Choroid plexus epithelial cell (primary cell): ENCODE results near the gene CD300E.
A peak's percentile ranks its signal among the peaks of the same experiment; 100 is the strongest.

Source experiments
- DNase-seq: peaks from one replicate; pipeline ENCODE4 v3.0.0-alpha.2; 2010; ENCODE audit warnings: low read depth
- H3K4me3 ChIP-seq: 2 replicates; pipeline ENCODE4 v1.5.1; 2011; ENCODE audit warnings: low read depth, mild to moderate bottlenecking, control low read depth, low read length, moderate library complexity
- CTCF ChIP-seq: conservative IDR thresholded peaks from 2 replicates; pipeline ENCODE4 v1.5.1; 2011; ENCODE audit warnings: low read depth, mild to moderate bottlenecking, control low read depth, inconsistent platforms, low read length, moderate library complexity

Gene CD300E

DNA sequence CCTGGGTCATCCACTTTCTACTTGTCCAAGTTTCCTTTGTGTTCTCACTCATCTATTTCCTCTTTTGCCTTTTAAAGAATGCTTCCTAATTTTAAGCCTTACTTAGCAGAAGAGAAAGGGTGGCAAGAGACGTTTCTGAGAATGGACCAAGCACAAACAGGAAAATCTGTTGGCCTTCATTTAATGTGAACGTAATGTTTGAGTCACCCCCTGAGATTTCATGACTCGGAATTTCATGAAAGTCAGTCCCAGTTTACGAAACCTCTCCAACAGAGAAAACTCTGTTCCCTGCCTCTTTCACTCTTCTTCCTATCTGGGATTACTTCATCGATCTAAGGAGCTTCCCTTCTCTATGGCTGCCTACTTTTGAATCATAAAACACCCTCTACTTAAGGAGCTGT lies at the start of gene CD300E:
Gene CD300E (minus strand): TSS at position 46 of the 401 bp plus-strand sequence. CDS start 117 bp downstream, outside the sequence.
- no peak for TF ChIP-seq CTCF
- DNase-seq = no peak
- no peak within 1 kb of the TSS for H3K4me3 ChIP-seq

DNA sequence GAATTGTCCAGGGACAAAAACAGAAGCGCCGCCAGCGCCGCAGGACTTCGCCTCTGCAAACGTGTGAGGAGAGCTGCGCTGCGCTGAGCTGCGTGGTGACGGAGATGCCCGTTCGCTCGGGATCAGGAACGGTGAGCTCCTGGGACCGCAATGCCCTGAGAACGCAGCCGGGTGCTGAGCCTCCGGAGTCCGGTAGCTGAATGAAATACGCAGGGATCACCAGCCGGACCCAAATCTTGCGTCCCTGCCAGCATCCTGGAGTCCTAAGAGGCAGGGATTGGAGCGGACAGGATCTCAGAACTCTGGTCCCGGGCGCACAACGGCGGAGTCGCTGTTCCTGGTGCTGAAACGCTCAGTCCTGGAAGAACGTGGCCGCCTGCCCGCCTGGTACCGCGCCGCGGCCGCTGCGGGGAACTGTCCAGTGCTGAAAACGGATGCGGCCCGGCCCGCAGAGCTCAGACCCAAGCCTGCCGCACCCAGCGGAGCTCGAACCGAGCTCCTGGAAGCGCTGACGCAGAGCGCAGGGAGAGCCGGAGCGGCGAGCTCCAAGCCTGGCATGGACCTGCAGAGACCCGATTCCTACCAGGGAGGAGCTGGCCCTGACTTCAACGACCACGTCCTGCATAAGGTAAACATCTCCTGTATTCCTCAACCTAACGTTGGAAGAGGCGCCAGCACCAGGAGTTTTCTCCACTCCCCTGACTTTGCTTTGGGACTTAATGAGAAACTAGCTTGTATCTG lies 47.7 kb upstream of the CD300E start:
- no peak for TF ChIP-seq CTCF
- peak; percentile 83 for DNase-seq
- no peak overlapping the region for H3K4me3 ChIP-seq

DNA sequence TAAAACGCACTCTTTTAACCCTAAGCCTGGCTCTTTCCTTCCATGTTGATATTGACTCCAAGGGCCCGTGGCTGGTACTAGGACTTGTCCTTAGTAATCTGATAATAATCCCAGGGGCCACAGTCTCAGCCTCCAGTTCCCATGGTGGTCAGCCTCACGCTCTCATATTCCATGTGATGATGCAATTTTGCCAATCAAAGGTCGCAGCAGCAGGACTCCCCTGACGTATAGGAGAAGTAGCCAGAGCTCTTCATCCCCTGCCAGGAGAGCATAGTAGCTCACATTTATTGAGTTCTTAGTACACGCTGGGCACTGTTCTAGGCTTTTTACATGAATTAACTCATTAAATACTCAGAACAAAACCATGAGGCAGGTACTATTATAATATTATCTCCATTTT lies 46.8 kb upstream of the CD300E start:
- no peak overlapping the region for H3K4me3 ChIP-seq
- DNase-seq = no peak
- no peak for TF ChIP-seq CTCF

GRCh38 chr17:74663561-74663960 lies 40.0 kb upstream of the CD300E start:
- TF ChIP-seq CTCF = no peak
- H3K4me3 ChIP-seq = no peak overlapping the region
- DNase-seq = no peak

DNA sequence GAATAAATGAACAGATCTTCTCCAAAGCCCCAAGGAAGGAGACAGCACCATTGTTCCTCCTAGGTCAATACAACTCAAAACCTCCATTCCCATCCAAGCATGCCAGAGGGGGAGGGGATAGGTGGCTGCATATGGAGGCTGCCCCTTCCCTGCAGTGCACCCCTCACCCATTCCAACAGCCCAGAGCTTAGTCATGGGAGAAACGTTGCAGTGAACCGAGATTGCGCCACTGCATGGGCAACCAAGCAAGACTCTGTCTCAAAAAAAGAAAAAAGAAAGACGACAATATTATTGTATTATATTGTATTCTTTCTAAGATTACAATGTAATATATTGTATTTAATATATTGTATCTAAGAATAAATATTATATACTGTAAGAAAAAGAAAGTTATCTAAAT lies 36.4 kb upstream of the CD300E start:
- no peak overlapping the region for H3K4me3 ChIP-seq
- no peak for TF ChIP-seq CTCF
- no peak for DNase-seq

- no peak overlapping the region for H3K4me3 ChIP-seq
- no peak for DNase-seq
- TF ChIP-seq CTCF = no peak
Observed at GRCh38 chr17:74658620-74659019, 35.1 kb upstream of the CD300E start.

DNA sequence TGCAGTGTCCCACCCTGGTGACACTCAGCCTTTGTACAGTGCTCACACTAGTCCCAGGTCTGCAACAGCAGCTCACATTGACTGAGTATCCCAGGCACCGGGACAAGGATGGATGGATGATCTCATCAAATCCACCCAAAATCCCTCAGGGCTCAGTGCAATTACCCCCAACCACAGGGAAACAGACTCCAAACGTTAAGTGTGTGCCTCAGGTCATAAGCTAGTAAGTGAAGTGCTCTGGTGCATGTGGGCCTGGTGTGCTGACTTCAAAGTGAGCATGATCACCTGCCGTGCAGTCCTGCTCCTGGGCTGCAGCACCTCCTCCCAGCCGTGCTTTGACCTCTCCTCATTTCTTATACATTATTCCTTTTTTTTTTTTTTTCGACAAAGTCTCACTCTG lies 31.2 kb upstream of the CD300E start:
- no peak for DNase-seq
- H3K4me3 ChIP-seq = no peak overlapping the region
- no peak for TF ChIP-seq CTCF
